GM21723 (cell line): ENCODE data around the gene ARIH2.
"Not testable (repeated sequence)": the region's sequence is repeated elsewhere in the genome, so short reads cannot be mapped to it uniquely, and the experiment has no call there.

Experiments used
- ATAC-seq: cut with Tn5 transposase; IDR thresholded peaks from one replicate; pipeline ENCODE4 v1.9.1; 2021; ENCODE audit warnings: mild to moderate bottlenecking, moderate library complexity; ENCODE audit not compliant: unreplicated experiment

ARIH2 gene

GRCh38 chr3:48918388-48919214 is at the start of gene ARIH2:
Gene ARIH2 (plus strand): TSS chr3:48918842. CDS start chr3:48927559, 8,717 bp downstream.
- ATAC-seq: peak; percentile 80

- ATAC-seq: no peak
Observed at GRCh38 chr3:48877671-48878070, 41.0 kb upstream of the ARIH2 start.

- ATAC-seq: no peak
Observed at GRCh38 chr3:48879307-48879993, 39.2 kb upstream of the ARIH2 start.

GRCh38 chr3:48879994-48880377 is 38.7 kb upstream of the ARIH2 start:
- ATAC-seq: no peak

DNA sequence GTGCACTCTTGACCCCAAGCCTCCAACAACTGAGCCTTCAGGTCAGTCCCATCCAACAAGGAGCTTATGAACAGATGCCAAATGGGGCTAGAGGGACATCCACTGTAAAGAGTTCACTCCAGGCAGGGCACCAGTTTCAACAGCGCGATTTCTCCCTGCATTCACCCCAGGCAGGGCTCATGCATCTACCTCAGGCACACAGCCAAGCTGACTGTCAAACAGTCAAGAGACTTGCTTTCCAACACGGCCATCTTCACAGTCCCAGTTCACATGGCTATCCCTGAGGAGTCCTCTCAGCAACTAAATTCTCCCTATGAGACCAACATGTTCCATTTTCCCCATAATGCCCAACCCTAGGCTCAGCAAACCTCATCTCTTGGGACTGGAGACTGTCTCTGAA is 37.6 kb upstream of the ARIH2 start:
- ATAC-seq: no peak

- ATAC-seq: no peak
Observed at GRCh38 chr3:48881652-48882114, 37.0 kb upstream of the ARIH2 start.

GRCh38 chr3:48885753-48886152 is 32.9 kb upstream of the ARIH2 start:
- ATAC-seq: no peak

GRCh38 chr3:48891606-48892005 is 27.0 kb upstream of the ARIH2 start:
- ATAC-seq: no peak

DNA sequence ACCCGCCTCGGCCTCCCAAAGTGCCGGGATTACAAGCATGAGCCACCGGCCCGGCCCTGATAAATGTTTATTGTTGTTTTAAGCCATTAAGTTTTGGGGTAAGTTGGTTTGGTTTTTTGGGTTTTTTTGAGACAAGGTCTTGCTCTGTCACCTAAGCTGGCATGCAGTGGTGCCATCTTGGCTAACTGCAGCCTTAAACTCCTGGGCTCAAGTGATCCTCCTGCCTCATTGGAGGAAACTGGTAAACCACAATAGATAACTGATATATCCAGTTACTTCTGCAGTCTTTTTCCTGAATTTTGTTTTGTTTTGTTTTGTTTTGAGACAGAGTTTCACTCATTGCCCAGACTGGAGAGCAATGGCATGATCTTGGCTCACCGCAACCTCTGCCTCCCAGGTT is 24.1 kb upstream of the ARIH2 start:
- ATAC-seq: no peak

DNA sequence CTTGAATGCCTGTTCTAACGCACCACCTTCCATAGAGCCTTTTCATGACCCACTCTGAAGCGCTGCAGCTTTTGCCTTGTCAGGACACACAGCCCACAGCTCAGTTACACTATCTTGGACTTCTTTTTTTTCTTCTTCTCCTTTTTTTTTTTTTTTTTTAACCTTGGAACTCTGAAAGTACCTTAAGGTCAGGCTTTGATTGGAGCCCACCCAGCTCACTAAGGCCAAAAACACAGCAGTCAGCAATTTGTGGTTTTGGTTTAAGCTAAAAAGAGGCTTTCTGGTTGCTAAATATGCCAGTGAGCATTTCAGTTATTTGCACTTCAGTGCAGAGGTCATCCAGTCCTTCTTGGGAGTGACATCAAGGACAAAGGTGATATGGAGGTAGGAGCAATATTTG is 21.7 kb upstream of the ARIH2 start:
- ATAC-seq: no peak

DNA sequence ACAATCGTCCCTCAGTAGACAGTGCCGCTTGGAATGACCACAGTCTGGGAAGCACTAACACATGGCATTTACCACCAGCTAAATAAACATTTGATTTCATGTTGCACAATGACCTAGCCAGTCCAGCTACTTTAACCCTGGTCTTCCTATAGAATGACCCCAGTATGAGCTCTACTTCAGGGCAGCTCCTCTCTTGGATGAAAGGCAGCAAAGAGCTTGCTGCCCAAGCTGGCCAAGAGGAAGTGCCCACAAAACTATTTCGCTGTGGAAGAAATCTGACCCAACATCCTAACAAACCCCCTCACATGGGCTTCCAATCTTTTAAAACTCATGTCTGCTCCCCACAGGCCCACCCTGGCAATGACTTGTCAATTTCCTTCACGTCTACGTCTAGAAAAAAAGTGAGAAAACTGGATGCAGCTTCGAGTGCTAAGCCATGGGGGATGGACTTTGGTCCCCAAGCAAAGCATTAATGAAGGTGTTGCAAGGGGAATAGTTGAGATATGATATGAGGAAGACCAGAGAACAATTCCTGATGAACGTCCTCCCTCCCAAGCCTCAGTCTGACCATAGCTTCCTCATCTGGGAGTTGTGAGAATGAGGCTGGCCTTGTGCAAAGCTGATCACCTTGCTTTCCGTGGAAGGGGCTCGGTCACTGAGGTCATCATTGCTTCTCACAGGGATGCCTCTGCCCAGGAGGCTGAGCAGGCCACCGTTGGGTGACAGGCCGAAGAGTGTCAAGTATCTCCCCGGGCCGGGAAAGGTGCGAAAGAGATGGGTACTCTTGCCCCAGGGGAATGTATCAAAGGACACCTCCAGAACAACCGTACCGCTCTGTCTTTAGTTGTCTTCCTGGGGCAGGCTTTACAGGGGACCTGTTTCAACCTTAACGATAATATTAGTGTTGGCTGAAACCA is 20.9 kb upstream of the ARIH2 start:
- peak; percentile 6 for ATAC-seq

DNA sequence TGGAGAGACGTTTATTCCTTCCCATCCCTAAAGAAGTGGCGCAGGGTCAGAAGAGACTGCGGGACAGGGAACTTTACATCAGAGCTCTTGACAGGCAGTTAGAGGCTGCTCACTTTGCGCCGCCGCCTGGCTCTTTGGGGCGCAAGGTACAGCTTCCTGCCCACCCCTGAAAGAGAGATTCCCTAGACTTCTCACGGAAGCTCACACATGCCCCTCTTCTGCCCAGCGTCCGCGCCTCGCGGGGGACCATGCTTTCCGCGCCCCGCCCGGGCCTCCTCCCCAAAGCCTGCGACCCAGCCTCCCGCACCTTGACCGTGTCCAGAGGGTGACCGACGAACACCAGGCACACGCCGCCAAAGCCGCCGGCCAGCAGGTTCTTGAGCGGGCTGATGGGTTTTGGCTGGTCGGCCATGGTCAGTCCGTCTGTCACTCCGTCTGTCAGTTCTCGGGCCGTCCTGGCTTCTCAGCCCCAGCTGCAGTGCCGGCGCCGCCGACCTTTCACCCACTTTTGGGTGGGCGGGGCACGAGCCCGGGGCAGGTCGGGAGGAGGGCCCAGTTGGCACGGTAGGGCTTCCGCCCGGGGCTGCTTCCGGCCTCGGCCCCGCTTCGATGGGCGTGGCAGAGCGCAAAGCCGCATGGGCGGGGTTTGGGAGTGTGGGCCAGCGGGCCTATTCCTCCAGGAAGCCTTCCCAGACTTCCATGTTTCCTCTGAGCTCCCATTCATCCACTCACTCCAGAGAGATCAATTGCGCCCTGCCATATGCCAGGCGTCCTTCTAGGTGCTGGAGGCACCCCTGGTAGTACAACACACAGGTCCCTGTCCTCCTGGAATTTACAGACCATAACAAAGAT is 20.0 kb upstream of the ARIH2 start, which contains the start of gene SLC25A20:
Gene SLC25A20 (minus strand): TSS at position 500 of the 852 bp plus-strand sequence. CDS start 88 bp downstream, at position 412.
- peak; percentile 80 for ATAC-seq

- ATAC-seq: no peak
Observed at GRCh38 chr3:48899273-48899672, 19.4 kb upstream of the ARIH2 start.

DNA sequence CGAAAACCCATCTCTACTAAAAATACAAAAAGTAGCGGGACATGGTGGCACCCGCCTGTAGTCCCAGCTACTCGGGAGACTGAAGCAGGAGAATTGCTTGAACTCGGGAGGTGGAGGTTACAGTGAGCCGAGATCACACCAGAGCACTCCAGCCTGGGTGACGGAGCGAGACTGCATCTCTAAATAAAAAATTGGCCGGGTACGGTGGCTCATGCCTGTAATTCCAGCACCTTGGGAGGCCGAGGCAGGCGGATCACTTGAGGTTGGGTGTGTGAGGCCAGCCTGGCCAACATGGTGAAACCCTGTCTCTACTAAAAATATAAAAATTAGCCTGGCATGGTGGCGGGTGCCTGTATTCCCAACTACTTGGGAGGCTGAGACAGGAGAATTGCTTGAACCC is 11.6 kb upstream of the ARIH2 start:
- not testable (repeated sequence) for ATAC-seq

GRCh38 chr3:48915296-48915695 is 3.3 kb upstream of the ARIH2 start:
- ATAC-seq: no peak

DNA sequence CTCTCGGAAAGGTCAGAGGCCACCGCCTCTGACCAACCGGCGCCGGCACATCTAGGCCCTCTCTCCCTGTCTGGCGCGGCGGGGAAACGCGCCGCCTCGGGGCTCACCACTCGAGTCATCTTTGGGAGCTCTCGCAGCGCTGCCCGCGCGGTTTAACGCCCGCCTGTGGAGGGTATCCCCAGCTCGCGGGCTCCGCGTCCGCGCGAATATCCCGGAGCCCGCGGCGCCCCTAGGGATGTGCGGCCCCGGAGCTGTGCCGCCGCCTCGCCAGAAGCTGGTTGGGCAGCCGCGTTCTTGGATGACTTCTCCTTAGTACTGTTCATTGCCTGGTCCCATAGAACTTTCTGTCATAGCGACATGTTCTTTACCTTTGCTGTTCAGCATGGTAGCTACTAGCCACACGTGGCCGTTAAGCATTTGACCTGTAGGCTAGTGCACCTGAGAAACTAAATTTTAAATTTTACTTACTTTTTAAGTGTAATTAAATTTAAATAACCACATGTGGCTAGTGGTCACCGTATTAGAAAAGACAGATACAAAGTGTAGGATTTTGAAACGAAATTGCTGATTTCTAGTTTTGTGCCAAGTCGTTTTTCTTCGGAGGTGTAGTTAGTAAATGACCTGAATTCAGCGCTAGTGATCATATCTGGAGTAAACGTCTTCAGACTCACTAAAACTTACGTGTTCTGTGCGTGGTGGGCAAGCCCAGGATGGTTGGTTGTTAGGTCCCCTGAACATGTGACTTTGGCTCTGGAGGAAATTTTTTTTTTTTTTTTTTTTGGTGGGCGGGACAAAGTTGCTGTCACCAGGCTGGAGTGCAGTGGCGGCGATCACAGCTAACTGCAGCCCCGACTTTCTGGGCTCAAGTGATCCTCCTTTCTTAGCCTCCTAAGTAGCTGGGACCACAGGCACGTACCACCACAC is 835 bp downstream of the ARIH2 start:
- peak; percentile 18 for ATAC-seq

- ATAC-seq: no peak
Observed at GRCh38 chr3:48926425-48927392, 8.1 kb downstream of the ARIH2 start.

DNA sequence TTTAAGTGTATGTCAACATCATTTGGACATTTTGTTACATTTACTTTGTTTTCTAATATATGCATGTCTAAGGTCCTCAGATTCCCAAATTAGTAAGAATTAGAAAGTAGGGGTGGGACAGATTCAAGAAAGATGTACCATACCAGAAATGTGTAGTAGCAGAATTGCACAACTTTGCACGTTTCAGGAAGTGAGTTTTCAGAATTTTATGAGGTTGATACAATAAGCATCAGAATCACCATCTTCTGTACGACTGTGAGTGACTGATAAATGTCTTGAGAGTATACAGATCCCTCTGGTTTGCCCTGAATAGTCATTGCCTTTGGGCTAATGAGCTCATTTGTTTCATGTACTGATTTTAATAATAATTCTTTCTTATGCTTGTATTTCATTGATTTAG is 9.3 kb downstream of the ARIH2 start:
- ATAC-seq: no peak
